ENCODE data around the gene DAND5. TPM values are rescaled to one million over a fixed set of nuclear protein-coding genes. Genes with fewer than 3 reads are reported as not detected.

Gene DAND5
- total and polyA plus RNA-seq, 9 of the 15 experiments (the other 6 are each of a cell fraction or from before 2014, with no cell fraction given): 0.22 to 0.83 (median 0.60) TPM

GRCh38 chr19:13007292-13008045 lies 38.1 kb downstream of the DAND5 start:
- CTCF ChIA-PET (ENCODE audit: low intra/inter-chr PET ratio): interaction anchor here (0.7 kb wide), 1 partner anchor 75 kb away, joined by 3 read pairs; no protein-coding TSS in a partner anchor
- intact Hi-C loops (cut with micrococcal nuclease): no loop called here
- 85% methylated on average over 10 of the region's 17 CpGs for WGBS (ENCODE audit: insufficient coverage, low coverage, missing lambda C conversion rate)
- no peak overlapping the region for H3K4me3 ChIP-seq
- H3K9me3 ChIP-seq (replicated peaks; ENCODE audit: control insufficient read depth, insufficient read depth, low read depth, low read length): no peaks in the 10 kb centered on the region
- TF ChIP-seq CHD1 (IDR thresholded peaks at IDR 0.05; ENCODE audit: low read length) (no peak), ARID1B (IDR thresholded peaks at IDR 0.05) (no peak), PHF21A (IDR thresholded peaks at IDR 0.05; ENCODE audit: borderline replicate concordance, low read depth) (no peak), BRF1 (IDR thresholded peaks at IDR 0.05; ENCODE audit: borderline replicate concordance, extremely low read depth, insufficient read length) (no peak)
- H2AFZ ChIP-seq (ENCODE audit: low read depth, low read length): no peak overlapping the region
- peaks cover 23% of the 10 kb centered on the region for H3K79me2 ChIP-seq (ENCODE audit: control insufficient read depth, insufficient read depth, low read length)
- in situ Hi-C loops (cut with MboI): no loop called here
- FAIRE-seq (no peak), DNase-seq (ENCODE audit: extremely low read depth in 1 of 4, low spot score in 3 of 4) (no peak), ATAC-seq (no peak)
- no peaks in the 10 kb centered on the region for H3K27me3 ChIP-seq (ENCODE audit: control insufficient read depth in 2 of 2, insufficient read depth in 2 of 2, low read length in 2 of 2)
- no TSS peak for BruUV-seq (replicated peaks)
- H4K20me1 ChIP-seq (replicated peaks; ENCODE audit: control insufficient read depth, insufficient read depth, low read length): peaks cover 10% of the 10 kb centered on the region; the same call in 1 of the 2 replicates
- no peak overlapping the region for H3K27ac ChIP-seq (ENCODE audit: extremely low read depth, low read depth, low read length)
- H3K36me3 ChIP-seq (ENCODE audit: control insufficient read depth, insufficient read depth, low read length): peaks cover 3% of the 10 kb centered on the region; the same call in 2 of the 3 replicates
- H3K9ac ChIP-seq (ENCODE audit: insufficient read depth in 1 of 2, low read depth in 2 of 2, low read length in 2 of 2): 0 out of 4 replicates have a peak overlapping the region, but pooled peaks of 1 of the 2 experiments have one; percentile 7
- peaks cover 2% of the 10 kb centered on the region for H3K9me1 ChIP-seq (ENCODE audit: control insufficient read depth, insufficient read depth, low read length)
- no peak overlapping the region for H3K4me2 ChIP-seq (ENCODE audit: insufficient read depth, low read length)
- peaks cover 0 to 55% of the 10 kb centered on the region in 2 experiments; a peak in 2 of 5 replicates for H3K4me1 ChIP-seq (replicated peaks in 1 of 2; ENCODE audit: control insufficient read depth in 2 of 2, insufficient read depth in 2 of 2, low read length in 2 of 2)
- POLR2A ChIA-PET: interaction anchor here (1.5 to 1.6 kb wide), 2 partner anchors 54 kb away, joined by 3 to 4 read pairs; no protein-coding TSS in a partner anchor

All from K562 (cell line).